Heart right ventricle (tissue), 16 donors: Measurements from ENCODE around the gene AEN. TPM values are rescaled to one million over a fixed set of nuclear protein-coding genes. Genes with fewer than 3 reads are reported as not detected.

Experiments
- ATAC-seq, 8 donors: fragments of 200-7000 bp; cut with Tn5 transposase; one replicate each; pipeline ENCODE4 v1.9.1; 2020; ENCODE audit warnings: mild to moderate bottlenecking in 8 of 8, moderate library complexity in 8 of 8, moderate number of reproducible peaks in 1 of 8
- DNase-seq, 2 donors: peaks; one replicate each; pipeline ENCODE4 v3.0.0-alpha.2; 2020
- H3K27ac ChIP-seq, 10 donors: fragments of 200-600 bp; sonication (generic) in 2 of 10; one replicate each; pipeline versions ENCODE4 v1.5.0 to v1.8.0; 2020 to 2022; ENCODE audit warnings: mild to moderate bottlenecking in 3 of 10
- H3K27me3 ChIP-seq, 7 donors: fragments of 200-600 bp; one replicate each; pipeline ENCODE4 v1.8.0; 2021 to 2022; ENCODE audit warnings: mild to moderate bottlenecking in 2 of 7
- H3K36me3 ChIP-seq, 9 donors: fragments of 200-600 bp; sonication (generic) in 1 of 9; one replicate each; pipeline versions ENCODE4 v1.5.0 to v1.8.0; 2020 to 2022; ENCODE audit warnings: mild to moderate bottlenecking in 2 of 9
- H3K4me1 ChIP-seq, 9 donors: fragments of 200-600 bp; sonication (generic) in 1 of 9; one replicate each; pipeline versions ENCODE4 v1.5.0 to v1.8.0; 2020 to 2022; ENCODE audit warnings: mild to moderate bottlenecking in 4 of 9
- H3K4me3 ChIP-seq, 10 donors: fragments of 200-600 bp; sonication (generic) in 2 of 10; one replicate each; pipeline versions ENCODE4 v1.5.0 to v1.8.0; 2020 to 2022; ENCODE audit warnings: mild to moderate bottlenecking in 7 of 10, moderate library complexity in 2 of 10
- H3K9me3 ChIP-seq, 11 donors: fragments of 200-600 bp in 10 of 11; sonication (generic) in 2 of 11; one replicate each; pipeline versions ENCODE4 v1.5.0 to v1.8.0; 2013 to 2022; ENCODE audit warnings: mild to moderate bottlenecking in 2 of 11, control low read depth in 1 of 11, moderate library complexity in 1 of 11
- CTCF ChIP-seq, 9 donors: fragments of 200-600 bp; sonication (generic) in 2 of 9; IDR thresholded peaks; one replicate each; pipeline versions ENCODE4 v1.5.0 to v1.8.0; 2021 to 2022; ENCODE audit warnings: antibody characterized with exemption in 9 of 9, mild to moderate bottlenecking in 5 of 9, moderate library complexity in 1 of 9
- WGBS, 2 donors: extraction: QIAGEN DNeasy Blood & Tissue Kit; methylation state at CpG; one replicate each; pipeline ENCODE4 v1.1.7; 2013; ENCODE audit warnings: inconsistent platforms in 1 of 2; 5-methylcytosine and 5-hydroxymethylcytosine counted together
- intact Hi-C, 10 donors: fragments of 100-400 bp; cut with DNase I; formaldehyde crosslinking; loops; one replicate each; pipeline versions ENCODE4 v1.11.1 to v1.14.2; 2022
- polyA plus RNA-seq, 2 donors: library from polyadenylated mRNA; stranded (reverse); fragments of 200-250 nt; gene quantifications; one replicate each; pipeline ENCODE4 v1.2.3, GENCODE V29; 2013
- total RNA-seq, 10 donors: library from RNA; stranded (reverse); fragmentation: NEBNext Ultra II Directional in 3 of 10; extraction: Animal tissue kit (Norgen Biotek cat#: 25700) in 3 of 10; gene quantifications; one replicate each; pipeline versions ENCODE4 v1.2.1 to v1.2.4, GENCODE V29; 2021 to 2023
- donor health status: Arrhythmogenic right ventricular cardiomyopathy.
- donor health status: ischemic (EF 13 %, LVEDD 7.1; RV severe dilation, severe dysfunction).
- donor health status: healthy with polysubstance abuse.
- donor health status: DM: no; HTN: yes; CAD: no.
- donor health status: DM: no; HTN: no; CAD: no.
- donor health status: ischemic (EF 25% LVEDD 6.9; RV normal size, moderate dysfunction).
- donor health status: ischemic (EF 25% LVEDD 5.7; RV mildly dilated, moderate dysfunction).
- donor health status: healthy.
- donor health status: DM: yes; HTN: yes; CAD: no.
- donor health status: Ischemic cardiomyopathy.
- donor health status: ischemic (EF 35%, LVEDD 5.7; RV mildly dilated, moderate dysfunction).
- donor health status: nonischemic (EF 11% LVEDD 7.7; RV severe dilation, severe dysfunction).
- donor health status: DM: yes; HTN: yes; CAD: no.
- donor health status: PGD.
- donor health status: ischemic (EF 29% LVEDD 5.4; RV normal size, mild dysfunction).
- donor health status: nonischemic (EF 23%, LVEDD 6.1; RV moderate dilation, normal function).

The AEN gene
- total and polyA plus RNA-seq, 12 donors: 3.4 to 13.2 (median 5.6) TPM

GRCh38 chr15:88621789-88622604, 857 bp downstream of the AEN start:
- Histone ChIP-seq H3K4me3 (peak overlapping the region; percentile 52 to 96 (median 82)), H3K27me3 (no peaks in the 10 kb centered on the region), H3K36me3 (peaks cover 0 to 14% (median 7%) of the 10 kb centered on the region in 9 donors), H3K27ac (peak overlapping the region; percentile 79 to 94 (median 92)), H3K4me1 (peaks cover 6 to 59% (median 36%) of the 10 kb centered on the region in 9 donors), H3K9me3 (no peaks in the 10 kb centered on the region)
- ATAC-seq (peak in 1 of 8 donors; percentile 23), DNase-seq (no peak)
- 27 to 33% methylated on average over 17 of the region's 17 CpGs for WGBS, 2 donors
- no peak for TF ChIP-seq CTCF (IDR thresholded peaks at IDR 0.05)
- intact Hi-C loops: loop anchor here in 5 of 10 donors (1.0 to 10.0 kb wide), 7 partner anchors 16 to 383 kb away; partner anchors contain the start of gene HAPLN3 (in 3 of the 5)

GRCh38 chr15:88622605-88622975, 1.4 kb downstream of the AEN start:
- Histone ChIP-seq H3K36me3 (peaks cover 0 to 20% (median 7%) of the 10 kb centered on the region in 9 donors), H3K27ac (peak overlapping the region in 8 of 10 donors; percentile 37 to 93 (median 92)), H3K9me3 (no peaks in the 10 kb centered on the region), H3K27me3 (no peaks in the 10 kb centered on the region), H3K4me1 (peaks cover 6 to 65% (median 36%) of the 10 kb centered on the region in 9 donors), H3K4me3 (peak overlapping the region in 8 of 10 donors; percentile 67 to 96 (median 82))
- TF ChIP-seq CTCF (IDR thresholded peaks at IDR 0.05): no peak
- DNase-seq (no peak), ATAC-seq (no peak)
- 72% methylated on average over 5 of the region's 5 CpGs for WGBS, 2 donors
- intact Hi-C loops: loop anchor here in 5 of 10 donors (5.0 to 10.0 kb wide), 5 partner anchors 40 to 382 kb away; partner anchors contain the start of gene HAPLN3 (in 3 of the 5)

- no peaks in the 10 kb centered on the region for H3K9me3 ChIP-seq
- WGBS, 2 donors: 88 to 89% methylated on average over 2 of the region's 2 CpGs
- peaks cover 0 to 25% (median 7%) of the 10 kb centered on the region in 9 donors for H3K36me3 ChIP-seq
- ATAC-seq (no peak), DNase-seq (no peak)
- peaks cover 6 to 69% (median 36%) of the 10 kb centered on the region in 9 donors for H3K4me1 ChIP-seq
- peak overlapping the region in 5 of 10 donors; percentile 37 to 93 (median 91) for H3K27ac ChIP-seq
- no peaks in the 10 kb centered on the region for H3K27me3 ChIP-seq
- intact Hi-C loops: loop anchor here in 5 of 10 donors (5.0 to 10.0 kb wide), 5 partner anchors 39 to 382 kb away; partner anchors contain the start of gene HAPLN3 (in 3 of the 5)
- TF ChIP-seq CTCF (IDR thresholded peaks at IDR 0.05): no peak
- H3K4me3 ChIP-seq: peak overlapping the region in 4 of 10 donors; percentile 83 to 96 (median 90)
Measured at GRCh38 chr15:88623061-88623460, 1.9 kb downstream of the AEN start.

GRCh38 chr15:88623632-88624031, 2.5 kb downstream of the AEN start:
- ATAC-seq (no peak), DNase-seq (no peak)
- no peaks in the 10 kb centered on the region for H3K27me3 ChIP-seq
- WGBS, 2 donors: 96 to 98% methylated on average over 3 of the region's 3 CpGs
- H3K4me3 ChIP-seq: peak overlapping the region in 1 of 10 donors; percentile 83
- peak overlapping the region in 2 of 10 donors; percentile 41 to 91 for H3K27ac ChIP-seq
- H3K9me3 ChIP-seq: no peaks in the 10 kb centered on the region
- intact Hi-C loops: loop anchor here in 5 of 10 donors (2.0 to 10.0 kb wide), 6 partner anchors 39 to 381 kb away; partner anchors contain the start of gene HAPLN3 (in 3 of the 5)
- H3K36me3 ChIP-seq: peaks cover 0 to 31% (median 7%) of the 10 kb centered on the region in 9 donors
- TF ChIP-seq CTCF (IDR thresholded peaks at IDR 0.05): no peak
- peaks cover 6 to 74% (median 36%) of the 10 kb centered on the region in 9 donors for H3K4me1 ChIP-seq
